HEK293 (cell line): Measurements from ENCODE around the gene WIPI1.

Experiments
- CTCF ChIA-PET: fragments of 350-600 bp; formaldehyde crosslinking; extraction: SDS; loops from one replicate; lab custom pipeline; 2021; ENCODE audit warnings: antibody characterized with exemption; lab: Yijun Ruan, JAX
- POLR2A ChIA-PET: fragments of 300-600 bp; formaldehyde crosslinking; extraction: SDS; loops from one replicate; lab custom pipeline; 2020; ENCODE audit warnings: antibody characterized with exemption, inconsistent platforms; lab: Yijun Ruan, JAX
- H3K27ac ChIP-seq: fragments of 200-500 bp; sonication (Bioruptor generic); 2 replicates; pipeline ENCODE4 v1.5.1; 2014; ENCODE audit warnings: low read depth, low read length, control low read depth, inconsistent platforms; ENCODE audit errors: extremely low read depth
- H3K36me3 ChIP-seq, 2 experiments: fragments of 200-500 bp in 1 of 2; sonication (Bioruptor generic) in 1 of 2; 1 replicate in 1 of 2; 2 replicates in 1 of 2; pipeline ENCODE4 v1.5.1; 2014 to 2017; ENCODE audit warnings: inconsistent platforms in 2 of 2, low read length in 2 of 2; ENCODE audit not compliant: control insufficient read depth in 2 of 2, insufficient read depth in 1 of 2
- H3K4me1 ChIP-seq: fragments of 200-500 bp; sonication (Bioruptor generic); 2 replicates; pipeline ENCODE4 v1.5.1; 2014; ENCODE audit warnings: mild to moderate bottlenecking, low read length, inconsistent platforms; ENCODE audit not compliant: control insufficient read depth, insufficient read depth
- H3K4me3 ChIP-seq: 2 replicates; pipeline ENCODE4 v1.5.1; 2011; ENCODE audit warnings: low read depth, mild to moderate bottlenecking, control low read depth, low read length, moderate library complexity
- H3K9me3 ChIP-seq: fragments of 200-500 bp; sonication (Bioruptor generic); 2 replicates; pipeline ENCODE4 v1.5.1; 2014; ENCODE audit warnings: low read depth, low read length, inconsistent platforms; ENCODE audit not compliant: control insufficient read depth, insufficient read depth
- GLIS1 ChIP-seq: fragments of 450-650 bp; formaldehyde crosslinking; IDR thresholded peaks from 2 replicates; pipeline ENCODE4 v1.5.1; 2016; ENCODE audit warnings: missing biosample characterization, missing genetic modification characterization
- KLF10 ChIP-seq: fragments of 450-650 bp; IDR thresholded peaks from 2 replicates; pipeline ENCODE4 v1.5.1; 2018; ENCODE audit warnings: missing biosample characterization, mild to moderate bottlenecking, missing genetic modification characterization
- MYNN ChIP-seq: fragments of 450-650 bp; formaldehyde crosslinking; IDR thresholded peaks from 2 replicates; pipeline ENCODE4 v1.5.1; 2016; ENCODE audit warnings: missing biosample characterization, missing genetic modification characterization, borderline replicate concordance
- PRDM6 ChIP-seq: fragments of 450-650 bp; formaldehyde crosslinking; IDR thresholded peaks from 2 replicates; pipeline ENCODE4 v1.5.1; 2017; ENCODE audit warnings: missing biosample characterization, missing genetic modification characterization
- SALL2 ChIP-seq: fragments of 450-650 bp; formaldehyde crosslinking; IDR thresholded peaks from 2 replicates; pipeline ENCODE4 v1.5.0; 2017; ENCODE audit warnings: missing biosample characterization, mild to moderate bottlenecking, missing genetic modification characterization, borderline replicate concordance
- ZBTB17 ChIP-seq: fragments of 450-650 bp; formaldehyde crosslinking; IDR thresholded peaks from 2 replicates; pipeline ENCODE4 v1.5.1; 2016; ENCODE audit warnings: missing biosample characterization, missing genetic modification characterization
- ZBTB6 ChIP-seq: fragments of 450-650 bp; formaldehyde crosslinking; IDR thresholded peaks from 2 replicates; pipeline ENCODE4 v1.5.1; 2017; ENCODE audit warnings: missing biosample characterization, missing genetic modification characterization
- ZIC2 ChIP-seq: fragments of 450-650 bp; formaldehyde crosslinking; IDR thresholded peaks from 2 replicates; pipeline ENCODE4 v1.5.1; 2016; ENCODE audit warnings: missing biosample characterization, missing genetic modification characterization
- ZNF16 ChIP-seq: fragments of 450-650 bp; formaldehyde crosslinking; IDR thresholded peaks from 2 replicates; pipeline ENCODE4 v1.5.1; 2016; ENCODE audit warnings: low read depth, missing biosample characterization, missing genetic modification characterization
- ZNF202 ChIP-seq: fragments of 450-650 bp; formaldehyde crosslinking; IDR thresholded peaks from 2 replicates; pipeline ENCODE4 v1.5.1; 2016; ENCODE audit warnings: missing biosample characterization, missing genetic modification characterization, borderline replicate concordance
- ZNF223 ChIP-seq: fragments of 450-650 bp; formaldehyde crosslinking; IDR thresholded peaks from 2 replicates; pipeline ENCODE4 v1.5.1; 2016; ENCODE audit warnings: missing biosample characterization, missing genetic modification characterization
- ZNF280D ChIP-seq: fragments of 450-650 bp; formaldehyde crosslinking; IDR thresholded peaks from 2 replicates; pipeline ENCODE4 v1.5.1; 2016; ENCODE audit warnings: missing biosample characterization, missing genetic modification characterization
- ZNF324 ChIP-seq: fragments of 450-650 bp; formaldehyde crosslinking; IDR thresholded peaks from 2 replicates; pipeline ENCODE4 v1.5.1; 2016; ENCODE audit warnings: missing biosample characterization, missing genetic modification characterization
- ZNF416 ChIP-seq: fragments of 450-650 bp; formaldehyde crosslinking; IDR thresholded peaks from 2 replicates; pipeline ENCODE4 v1.5.1; 2016; ENCODE audit warnings: missing biosample characterization, missing genetic modification characterization
- ZNF449 ChIP-seq: fragments of 450-650 bp; formaldehyde crosslinking; IDR thresholded peaks from 2 replicates; pipeline ENCODE4 v1.5.1; 2017; ENCODE audit warnings: missing biosample characterization, mild to moderate bottlenecking, missing genetic modification characterization, moderate library complexity
- ZNF521 ChIP-seq: fragments of 450-650 bp; formaldehyde crosslinking; IDR thresholded peaks from 2 replicates; pipeline ENCODE4 v1.5.1; 2017; ENCODE audit warnings: missing biosample characterization, mild to moderate bottlenecking, missing genetic modification characterization
- ZNF560 ChIP-seq: fragments of 450-650 bp; formaldehyde crosslinking; IDR thresholded peaks from 2 replicates; pipeline ENCODE4 v1.5.1; 2017; ENCODE audit warnings: missing biosample characterization, missing genetic modification characterization, borderline replicate concordance
- ZNF561 ChIP-seq: fragments of 450-650 bp; IDR thresholded peaks from 2 replicates; pipeline ENCODE4 v1.5.1; 2018; ENCODE audit warnings: missing biosample characterization, missing genetic modification characterization, borderline replicate concordance
- ZNF596 ChIP-seq: fragments of 450-650 bp; IDR thresholded peaks from 2 replicates; pipeline ENCODE4 v1.5.0; 2018; ENCODE audit warnings: missing biosample characterization, mild to moderate bottlenecking, missing genetic modification characterization, moderate library complexity
- ZNF654 ChIP-seq: fragments of 450-650 bp; formaldehyde crosslinking; IDR thresholded peaks from 2 replicates; pipeline ENCODE4 v1.5.1; 2016; ENCODE audit warnings: low read depth, missing biosample characterization, missing genetic modification characterization
- ZNF677 ChIP-seq: fragments of 450-650 bp; IDR thresholded peaks from 2 replicates; pipeline ENCODE4 v1.5.0; 2018; ENCODE audit warnings: missing biosample characterization, mild to moderate bottlenecking, missing genetic modification characterization, moderate library complexity
- ZNF785 ChIP-seq: fragments of 450-650 bp; formaldehyde crosslinking; IDR thresholded peaks from 2 replicates; pipeline ENCODE4 v1.5.1; 2016; ENCODE audit warnings: missing biosample characterization, missing genetic modification characterization
- TF ChIP-seq, protein P1 (sequence below): fragments of 450-650 bp; formaldehyde crosslinking; IDR thresholded peaks from 2 replicates; pipeline ENCODE4 v1.5.1; 2016; ENCODE audit warnings: missing biosample characterization, missing genetic modification characterization

The WIPI1 gene

DNA sequence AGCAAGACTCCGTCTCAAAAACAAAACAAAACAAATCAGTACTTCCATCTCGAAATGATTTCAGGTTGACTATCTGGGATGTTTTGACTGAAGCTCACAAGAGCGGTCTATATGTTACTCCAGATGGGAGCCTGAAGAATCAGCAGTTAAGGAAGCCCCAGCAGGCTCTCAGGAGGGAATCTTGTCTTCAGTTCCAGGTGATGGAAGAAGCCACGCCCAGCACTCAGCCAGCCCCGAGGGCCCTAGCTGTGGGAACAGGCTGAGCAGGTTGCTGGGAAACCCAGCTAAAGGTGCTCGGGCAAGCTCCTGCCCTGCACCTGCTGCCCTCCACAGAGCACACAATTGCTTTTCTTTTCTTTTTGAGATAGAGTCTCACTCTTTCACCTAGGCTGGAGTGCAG lies 32.4 kb downstream of the WIPI1 start (continued):
- TF ChIP-seq, protein P1, sequence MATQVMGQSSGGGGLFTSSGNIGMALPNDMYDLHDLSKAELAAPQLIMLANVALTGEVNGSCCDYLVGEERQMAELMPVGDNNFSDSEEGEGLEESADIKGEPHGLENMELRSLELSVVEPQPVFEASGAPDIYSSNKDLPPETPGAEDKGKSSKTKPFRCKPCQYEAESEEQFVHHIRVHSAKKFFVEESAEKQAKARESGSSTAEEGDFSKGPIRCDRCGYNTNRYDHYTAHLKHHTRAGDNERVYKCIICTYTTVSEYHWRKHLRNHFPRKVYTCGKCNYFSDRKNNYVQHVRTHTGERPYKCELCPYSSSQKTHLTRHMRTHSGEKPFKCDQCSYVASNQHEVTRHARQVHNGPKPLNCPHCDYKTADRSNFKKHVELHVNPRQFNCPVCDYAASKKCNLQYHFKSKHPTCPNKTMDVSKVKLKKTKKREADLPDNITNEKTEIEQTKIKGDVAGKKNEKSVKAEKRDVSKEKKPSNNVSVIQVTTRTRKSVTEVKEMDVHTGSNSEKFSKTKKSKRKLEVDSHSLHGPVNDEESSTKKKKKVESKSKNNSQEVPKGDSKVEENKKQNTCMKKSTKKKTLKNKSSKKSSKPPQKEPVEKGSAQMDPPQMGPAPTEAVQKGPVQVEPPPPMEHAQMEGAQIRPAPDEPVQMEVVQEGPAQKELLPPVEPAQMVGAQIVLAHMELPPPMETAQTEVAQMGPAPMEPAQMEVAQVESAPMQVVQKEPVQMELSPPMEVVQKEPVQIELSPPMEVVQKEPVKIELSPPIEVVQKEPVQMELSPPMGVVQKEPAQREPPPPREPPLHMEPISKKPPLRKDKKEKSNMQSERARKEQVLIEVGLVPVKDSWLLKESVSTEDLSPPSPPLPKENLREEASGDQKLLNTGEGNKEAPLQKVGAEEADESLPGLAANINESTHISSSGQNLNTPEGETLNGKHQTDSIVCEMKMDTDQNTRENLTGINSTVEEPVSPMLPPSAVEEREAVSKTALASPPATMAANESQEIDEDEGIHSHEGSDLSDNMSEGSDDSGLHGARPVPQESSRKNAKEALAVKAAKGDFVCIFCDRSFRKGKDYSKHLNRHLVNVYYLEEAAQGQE (tag by site-specific recombination): no peak
- no peak for TF ChIP-seq ZNF416 (tag by site-specific recombination)
- TF ChIP-seq ZNF560: no peak
- TF ChIP-seq KLF10 (tag by site-specific recombination): no peak
- no peak for TF ChIP-seq ZNF561 (tag by site-specific recombination)
- no peak for TF ChIP-seq ZNF324 (tag by site-specific recombination)
- no peak for TF ChIP-seq ZNF202
- TF ChIP-seq ZNF223: no peak

DNA sequence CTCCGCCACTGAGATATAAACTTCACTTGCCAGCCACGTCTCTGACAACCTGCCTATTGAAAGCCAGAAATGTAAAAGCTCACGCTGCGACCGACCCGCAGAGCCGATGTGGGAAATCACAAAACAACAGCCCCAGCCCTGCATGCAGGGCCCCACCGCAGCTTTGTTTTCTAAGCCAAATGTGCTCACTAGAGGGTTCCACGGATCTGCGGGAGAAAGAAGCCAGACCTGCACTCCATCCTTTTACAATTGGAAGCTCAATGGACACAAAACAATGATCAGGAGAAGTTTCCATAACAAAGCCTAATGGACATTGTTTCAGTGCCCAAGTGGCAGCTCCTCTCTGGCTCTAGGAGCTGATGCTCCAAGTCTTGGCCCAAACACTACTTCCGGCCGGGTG lies 33.1 kb downstream of the WIPI1 start:
- ChIA-PET CTCF (interaction anchor here (0.7 to 1.6 kb wide), 3 partner anchors 12 to 26 kb away, joined by 3 to 13 read pairs (median 3); no protein-coding TSS in a partner anchor), POLR2A (no interaction called here)
- Histone ChIP-seq H3K9me3 (no peaks in the 10 kb centered on the region), H3K36me3 (peaks cover 0 to 14% of the 10 kb centered on the region in 2 experiments; a peak in 2 of 3 replicates), H3K4me3 (no peak overlapping the region), H3K4me1 (no peaks in the 10 kb centered on the region), H3K27ac (no peak overlapping the region)
- no peak for TF ChIP-seq ZNF785 (tag by site-specific recombination)
- TF ChIP-seq ZNF596 (tag by site-specific recombination): no peak
- TF ChIP-seq ZNF521 (tag by site-specific recombination): no peak
- TF ChIP-seq SALL2 (tag by site-specific recombination): no peak
- no peak for TF ChIP-seq ZNF449 (tag by site-specific recombination)
- TF ChIP-seq ZNF677: no peak
- no peak for TF ChIP-seq ZBTB17
- TF ChIP-seq ZNF16 (tag by site-specific recombination): no peak
- TF ChIP-seq ZBTB6: no peak
- no peak for TF ChIP-seq ZIC2 (tag by site-specific recombination)
- TF ChIP-seq MYNN (tag by site-specific recombination): no peak
- TF ChIP-seq ZNF654: no peak
- TF ChIP-seq ZNF280D: no peak
- no peak for TF ChIP-seq GLIS1 (tag by site-specific recombination)
- TF ChIP-seq PRDM6: no peak
- TF ChIP-seq, protein P1 (tag by site-specific recombination): no peak
